T follicular helper cell (primary cell): ENCODE data around the gene IRF9.
A peak's percentile ranks its signal among the peaks of the same experiment; 100 is the strongest.

ENCODE experiments used
- DNase-seq: peaks from one replicate; pipeline ENCODE4 v3.0.0-alpha.2; 2020; ENCODE audit warnings: low read depth
- total RNA-seq, 2 experiments: gene quantifications; one replicate each; lab custom pipeline; 2026; lab: John Stamatoyannopoulos, UW

IRF9 gene
- 19.2 to 20.2 reads per million in 2 experiments for total RNA-seq

- peak; percentile 96 for DNase-seq
These were observed at the start of gene IRF9 for GRCh38 chr14:24160850-24161804. IRF9 (plus strand) TSS chr14:24161265; CDS start chr14:24162145, 880 bp downstream.

GRCh38 chr14:24113379-24113800, 47.7 kb upstream of the IRF9 start:
- no peak for DNase-seq

GRCh38 chr14:24113801-24114531, 47.1 kb upstream of the IRF9 start:
- peak; percentile 67 for DNase-seq

- peak; percentile 97 for DNase-seq
These were observed 46.3 kb upstream of the IRF9 start, which contains the start of the genes DCAF11 and NRL for GRCh38 chr14:24114532-24115421. DCAF11 (plus strand) TSS chr14:24114777; CDS start chr14:24115595, 818 bp downstream. NRL (minus strand) TSS chr14:24114949; CDS start chr14:24082848, 32,101 bp downstream.

- no peak for DNase-seq
These were observed 45.5 kb upstream of the IRF9 start for GRCh38 chr14:24115422-24116127.

GRCh38 chr14:24116128-24116814, 44.8 kb upstream of the IRF9 start:
- no peak for DNase-seq

- DNase-seq, result no peak
These were observed 43.9 kb upstream of the IRF9 start for GRCh38 chr14:24117179-24117578.

GRCh38 chr14:24119691-24120090, 41.4 kb upstream of the IRF9 start:
- DNase-seq, result no peak

- no peak for DNase-seq
These were observed 39.9 kb upstream of the IRF9 start for GRCh38 chr14:24121210-24121609.

- no peak for DNase-seq
These were observed 38.6 kb upstream of the IRF9 start for GRCh38 chr14:24122416-24122815.

GRCh38 chr14:24122898-24123297, 38.2 kb upstream of the IRF9 start:
- no peak for DNase-seq

GRCh38 chr14:24123424-24124417, 37.3 kb upstream of the IRF9 start:
- DNase-seq, result no peak

GRCh38 chr14:24126939-24127338, 34.1 kb upstream of the IRF9 start:
- DNase-seq, result no peak

- no peak for DNase-seq
These were observed 33.4 kb upstream of the IRF9 start for GRCh38 chr14:24127673-24128072.

GRCh38 chr14:24129410-24129998, 31.6 kb upstream of the IRF9 start:
- no peak for DNase-seq

GRCh38 chr14:24130380-24130716, 30.7 kb upstream of the IRF9 start, which contains the start of gene FITM1:
FITM1 (plus strand) TSS chr14:24130659; CDS start chr14:24131564, 905 bp downstream.
- DNase-seq, result no peak

- no peak for DNase-seq
These were observed 30.1 kb upstream of the IRF9 start for GRCh38 chr14:24130717-24131548.

GRCh38 chr14:24131549-24131966, 29.5 kb upstream of the IRF9 start:
- DNase-seq, result no peak
